WTC11 (cell line): Measurements from ENCODE around the gene MYO5B. TPM values are rescaled to one million over a fixed set of nuclear protein-coding genes. Genes with fewer than 3 reads are reported as not detected.

ENCODE experiments used
- ATAC-seq: fragments of 200-7000 bp; cut with Tn5 transposase; 2 replicates; pipeline ENCODE4 v1.10.0; 2021; ENCODE audit warnings: mild to moderate bottlenecking, moderate library complexity
- CTCF ChIA-PET: fragments of 300-600 bp; sonication (Branson Sonifier 250); formaldehyde crosslinking; loops from one replicate; lab custom pipeline; 2021; ENCODE audit warnings: antibody characterized with exemption; lab: Charles Lee
- POLR2A ChIA-PET: fragments of 350-600 bp; sonication (Branson Sonifier 250); formaldehyde crosslinking; loops from one replicate; lab custom pipeline; 2021; ENCODE audit warnings: antibody characterized with exemption; lab: Charles Lee
- DNase-seq: peaks from one replicate; pipeline ENCODE4 v3.0.0; 2021; ENCODE audit warnings: low spot score
- H3K27ac Mint-ChIP-seq: 2 replicates; pipeline ENCODE4 v1.8.0; 2021; ENCODE audit warnings: mixed read lengths
- H3K27me3 Mint-ChIP-seq: 2 replicates; pipeline ENCODE4 v1.8.0; 2021; ENCODE audit warnings: low read depth, mild to moderate bottlenecking, moderate library complexity, mixed read lengths
- H3K36me3 Mint-ChIP-seq: 2 replicates; pipeline ENCODE4 v1.8.0; 2021; ENCODE audit warnings: mixed read lengths
- H3K4me1 Mint-ChIP-seq: 2 replicates; pipeline ENCODE4 v1.8.0; 2022; ENCODE audit warnings: mixed read lengths
- H3K4me3 Mint-ChIP-seq: 2 replicates; pipeline ENCODE4 v1.8.0; 2021; ENCODE audit warnings: mild to moderate bottlenecking, moderate library complexity, mixed read lengths
- H3K9me3 Mint-ChIP-seq: 2 replicates; pipeline ENCODE4 v1.8.0; 2021; ENCODE audit warnings: mixed read lengths
- GABPB1 ChIP-seq: sonication (generic); formaldehyde crosslinking; IDR thresholded peaks from 2 replicates; pipeline ENCODE4 v1.8.1; 2023; ENCODE audit warnings: mild to moderate bottlenecking, missing genetic modification reagents
- NR1H2 ChIP-seq: sonication (generic); formaldehyde crosslinking; IDR thresholded peaks from 2 replicates; pipeline ENCODE4 v1.9.0; 2021; ENCODE audit warnings: mild to moderate bottlenecking, moderate library complexity, missing genetic modification reagents
- ZNF263 ChIP-seq: sonication (generic); formaldehyde crosslinking; IDR thresholded peaks from 2 replicates; pipeline ENCODE4 v1.8.1; 2022; ENCODE audit warnings: low read depth, mild to moderate bottlenecking, moderate library complexity, missing genetic modification reagents
- total RNA-seq: library from RNA; stranded (reverse); gene quantifications from 3 replicates; pipeline ENCODE4 v1.2.3, GENCODE V29; 2021
- TF ChIP-seq, protein P1 (sequence below): sonication (generic); formaldehyde crosslinking; IDR thresholded peaks from 2 replicates; pipeline ENCODE4 v1.8.1; 2023; ENCODE audit warnings: mild to moderate bottlenecking, missing genetic modification reagents, moderate library complexity
- TF ChIP-seq, protein P2 (sequence below): fragments of 250-450 bp; sonication (Bioruptor Pico); IDR thresholded peaks from 2 replicates; pipeline ENCODE4 v1.9.0; 2021; ENCODE audit warnings: mild to moderate bottlenecking, borderline replicate concordance
- TF ChIP-seq, protein P3 (sequence below): sonication (generic); formaldehyde crosslinking; IDR thresholded peaks from 2 replicates; pipeline ENCODE4 v1.8.1; 2022; ENCODE audit warnings: mild to moderate bottlenecking, missing genetic modification reagents, moderate library complexity, borderline replicate concordance
- TF ChIP-seq, protein P4 (sequence below): sonication (generic); formaldehyde crosslinking; IDR thresholded peaks from 2 replicates; pipeline ENCODE4 v1.8.0; 2022; ENCODE audit warnings: mild to moderate bottlenecking, missing genetic modification reagents
- TF ChIP-seq, protein P5 (sequence below): fragments of 200-600 bp; IDR thresholded peaks from 2 replicates; pipeline ENCODE4 v1.8.0; 2022; ENCODE audit warnings: antibody characterized with exemption
- TF ChIP-seq, protein P6 (sequence below): sonication (generic); formaldehyde crosslinking; IDR thresholded peaks from 2 replicates; pipeline ENCODE4 v1.8.1; 2023; ENCODE audit warnings: mild to moderate bottlenecking, missing genetic modification reagents, borderline replicate concordance

MYO5B gene
- total RNA-seq, 1 experiment from 2014 or later, result 8.7 TPM

DNA sequence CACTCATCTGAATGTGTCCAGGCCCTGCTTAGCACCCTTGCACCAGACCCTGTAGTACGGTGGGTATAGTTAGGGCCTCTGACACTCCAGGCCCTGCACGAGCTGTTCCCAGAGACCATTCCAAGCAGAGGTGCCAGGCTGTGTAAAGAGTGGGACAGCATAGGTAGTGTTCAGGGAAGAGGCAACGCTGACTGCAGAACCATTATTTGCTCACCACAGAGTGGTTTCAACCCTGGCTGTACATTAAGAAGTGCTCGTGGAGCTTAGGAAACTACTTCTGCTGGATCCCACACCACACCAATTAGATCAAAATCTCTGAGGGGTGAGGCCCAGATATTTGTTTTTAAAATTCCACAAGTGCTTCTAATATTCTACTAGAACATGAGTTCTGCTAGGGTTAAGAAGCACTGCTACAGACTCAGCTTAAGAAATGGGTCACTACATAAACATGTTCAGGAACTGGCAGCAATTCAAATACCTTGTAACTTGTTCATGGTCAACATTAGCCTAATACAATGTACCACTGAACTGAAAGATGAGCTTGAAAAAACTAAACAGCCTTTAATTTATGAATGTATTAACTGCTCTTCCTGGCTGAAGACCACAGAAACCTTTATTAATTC is 183.0 kb downstream of the MYO5B start:
- Mint-ChIP-seq H3K9me3 (no peaks in the 10 kb centered on the region), H3K4me3 (no peak overlapping the region), H3K4me1 (0 out of 2 replicates have a peak, but pooled peaks cover 4% of the 10 kb centered on the region), H3K36me3 (no peaks in the 10 kb centered on the region)
- no peak for DNase-seq
- TF ChIP-seq, protein P1, sequence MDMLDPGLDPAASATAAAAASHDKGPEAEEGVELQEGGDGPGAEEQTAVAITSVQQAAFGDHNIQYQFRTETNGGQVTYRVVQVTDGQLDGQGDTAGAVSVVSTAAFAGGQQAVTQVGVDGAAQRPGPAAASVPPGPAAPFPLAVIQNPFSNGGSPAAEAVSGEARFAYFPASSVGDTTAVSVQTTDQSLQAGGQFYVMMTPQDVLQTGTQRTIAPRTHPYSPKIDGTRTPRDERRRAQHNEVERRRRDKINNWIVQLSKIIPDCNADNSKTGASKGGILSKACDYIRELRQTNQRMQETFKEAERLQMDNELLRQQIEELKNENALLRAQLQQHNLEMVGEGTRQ (CRISPR knock-in tag), result no peak
- TF ChIP-seq NR1H2 (CRISPR knock-in tag) (no peak), ZNF263 (CRISPR knock-in tag) (no peak), GABPB1 (CRISPR knock-in tag) (no peak)
- TF ChIP-seq, protein P2, sequence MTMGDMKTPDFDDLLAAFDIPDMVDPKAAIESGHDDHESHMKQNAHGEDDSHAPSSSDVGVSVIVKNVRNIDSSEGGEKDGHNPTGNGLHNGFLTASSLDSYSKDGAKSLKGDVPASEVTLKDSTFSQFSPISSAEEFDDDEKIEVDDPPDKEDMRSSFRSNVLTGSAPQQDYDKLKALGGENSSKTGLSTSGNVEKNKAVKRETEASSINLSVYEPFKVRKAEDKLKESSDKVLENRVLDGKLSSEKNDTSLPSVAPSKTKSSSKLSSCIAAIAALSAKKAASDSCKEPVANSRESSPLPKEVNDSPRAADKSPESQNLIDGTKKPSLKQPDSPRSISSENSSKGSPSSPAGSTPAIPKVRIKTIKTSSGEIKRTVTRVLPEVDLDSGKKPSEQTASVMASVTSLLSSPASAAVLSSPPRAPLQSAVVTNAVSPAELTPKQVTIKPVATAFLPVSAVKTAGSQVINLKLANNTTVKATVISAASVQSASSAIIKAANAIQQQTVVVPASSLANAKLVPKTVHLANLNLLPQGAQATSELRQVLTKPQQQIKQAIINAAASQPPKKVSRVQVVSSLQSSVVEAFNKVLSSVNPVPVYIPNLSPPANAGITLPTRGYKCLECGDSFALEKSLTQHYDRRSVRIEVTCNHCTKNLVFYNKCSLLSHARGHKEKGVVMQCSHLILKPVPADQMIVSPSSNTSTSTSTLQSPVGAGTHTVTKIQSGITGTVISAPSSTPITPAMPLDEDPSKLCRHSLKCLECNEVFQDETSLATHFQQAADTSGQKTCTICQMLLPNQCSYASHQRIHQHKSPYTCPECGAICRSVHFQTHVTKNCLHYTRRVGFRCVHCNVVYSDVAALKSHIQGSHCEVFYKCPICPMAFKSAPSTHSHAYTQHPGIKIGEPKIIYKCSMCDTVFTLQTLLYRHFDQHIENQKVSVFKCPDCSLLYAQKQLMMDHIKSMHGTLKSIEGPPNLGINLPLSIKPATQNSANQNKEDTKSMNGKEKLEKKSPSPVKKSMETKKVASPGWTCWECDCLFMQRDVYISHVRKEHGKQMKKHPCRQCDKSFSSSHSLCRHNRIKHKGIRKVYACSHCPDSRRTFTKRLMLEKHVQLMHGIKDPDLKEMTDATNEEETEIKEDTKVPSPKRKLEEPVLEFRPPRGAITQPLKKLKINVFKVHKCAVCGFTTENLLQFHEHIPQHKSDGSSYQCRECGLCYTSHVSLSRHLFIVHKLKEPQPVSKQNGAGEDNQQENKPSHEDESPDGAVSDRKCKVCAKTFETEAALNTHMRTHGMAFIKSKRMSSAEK, result no peak
- TF ChIP-seq, protein P3, sequence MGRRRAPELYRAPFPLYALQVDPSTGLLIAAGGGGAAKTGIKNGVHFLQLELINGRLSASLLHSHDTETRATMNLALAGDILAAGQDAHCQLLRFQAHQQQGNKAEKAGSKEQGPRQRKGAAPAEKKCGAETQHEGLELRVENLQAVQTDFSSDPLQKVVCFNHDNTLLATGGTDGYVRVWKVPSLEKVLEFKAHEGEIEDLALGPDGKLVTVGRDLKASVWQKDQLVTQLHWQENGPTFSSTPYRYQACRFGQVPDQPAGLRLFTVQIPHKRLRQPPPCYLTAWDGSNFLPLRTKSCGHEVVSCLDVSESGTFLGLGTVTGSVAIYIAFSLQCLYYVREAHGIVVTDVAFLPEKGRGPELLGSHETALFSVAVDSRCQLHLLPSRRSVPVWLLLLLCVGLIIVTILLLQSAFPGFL, result no peak
- TF ChIP-seq, protein P4, sequence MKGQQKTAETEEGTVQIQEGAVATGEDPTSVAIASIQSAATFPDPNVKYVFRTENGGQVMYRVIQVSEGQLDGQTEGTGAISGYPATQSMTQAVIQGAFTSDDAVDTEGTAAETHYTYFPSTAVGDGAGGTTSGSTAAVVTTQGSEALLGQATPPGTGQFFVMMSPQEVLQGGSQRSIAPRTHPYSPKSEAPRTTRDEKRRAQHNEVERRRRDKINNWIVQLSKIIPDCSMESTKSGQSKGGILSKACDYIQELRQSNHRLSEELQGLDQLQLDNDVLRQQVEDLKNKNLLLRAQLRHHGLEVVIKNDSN (CRISPR knock-in tag), result no peak
- TF ChIP-seq, all 79 proteins: peak for 0
- Mint-ChIP-seq H3K27ac (no peak overlapping the region), H3K27me3 (no peaks in the 10 kb centered on the region)
- POLR2A ChIA-PET, result no interaction called here
- CTCF ChIA-PET, result interaction anchor here (0.6 to 1.4 kb wide), 2 partner anchors 117 to 192 kb away, joined by 3 read pairs; no protein-coding TSS in a partner anchor
- ATAC-seq, result no peak

DNA sequence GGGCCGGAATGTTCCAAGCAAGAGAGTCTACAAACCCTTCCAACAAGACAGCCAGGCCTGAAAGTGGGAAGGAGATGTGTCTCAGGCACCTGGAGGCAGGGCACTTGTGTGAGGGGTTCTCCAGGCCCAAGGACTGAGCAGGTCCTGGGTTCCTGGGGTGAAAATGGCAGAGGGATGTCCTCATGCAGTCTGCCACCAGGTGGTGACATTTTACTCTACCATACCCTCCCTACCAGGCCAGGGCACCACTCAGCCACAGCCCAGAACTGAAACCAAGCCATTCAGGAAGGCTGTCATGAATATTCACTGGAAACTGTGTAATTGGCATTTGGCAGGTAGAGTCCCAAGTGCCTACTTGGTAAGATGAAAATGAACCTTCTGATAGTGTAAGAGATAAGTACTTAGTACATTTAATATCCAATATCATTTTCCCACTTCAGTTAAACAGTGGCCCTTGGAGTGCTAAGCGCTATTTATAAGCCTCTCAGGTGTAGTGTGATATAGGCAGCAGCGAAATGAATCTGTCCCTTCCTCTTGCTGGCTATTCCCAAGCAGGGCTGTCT is 185.1 kb downstream of the MYO5B start:
- peak; percentile 64 for DNase-seq
- TF ChIP-seq, protein P5, sequence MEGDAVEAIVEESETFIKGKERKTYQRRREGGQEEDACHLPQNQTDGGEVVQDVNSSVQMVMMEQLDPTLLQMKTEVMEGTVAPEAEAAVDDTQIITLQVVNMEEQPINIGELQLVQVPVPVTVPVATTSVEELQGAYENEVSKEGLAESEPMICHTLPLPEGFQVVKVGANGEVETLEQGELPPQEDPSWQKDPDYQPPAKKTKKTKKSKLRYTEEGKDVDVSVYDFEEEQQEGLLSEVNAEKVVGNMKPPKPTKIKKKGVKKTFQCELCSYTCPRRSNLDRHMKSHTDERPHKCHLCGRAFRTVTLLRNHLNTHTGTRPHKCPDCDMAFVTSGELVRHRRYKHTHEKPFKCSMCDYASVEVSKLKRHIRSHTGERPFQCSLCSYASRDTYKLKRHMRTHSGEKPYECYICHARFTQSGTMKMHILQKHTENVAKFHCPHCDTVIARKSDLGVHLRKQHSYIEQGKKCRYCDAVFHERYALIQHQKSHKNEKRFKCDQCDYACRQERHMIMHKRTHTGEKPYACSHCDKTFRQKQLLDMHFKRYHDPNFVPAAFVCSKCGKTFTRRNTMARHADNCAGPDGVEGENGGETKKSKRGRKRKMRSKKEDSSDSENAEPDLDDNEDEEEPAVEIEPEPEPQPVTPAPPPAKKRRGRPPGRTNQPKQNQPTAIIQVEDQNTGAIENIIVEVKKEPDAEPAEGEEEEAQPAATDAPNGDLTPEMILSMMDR, result peak; percentile 44
- TF ChIP-seq, protein P6, sequence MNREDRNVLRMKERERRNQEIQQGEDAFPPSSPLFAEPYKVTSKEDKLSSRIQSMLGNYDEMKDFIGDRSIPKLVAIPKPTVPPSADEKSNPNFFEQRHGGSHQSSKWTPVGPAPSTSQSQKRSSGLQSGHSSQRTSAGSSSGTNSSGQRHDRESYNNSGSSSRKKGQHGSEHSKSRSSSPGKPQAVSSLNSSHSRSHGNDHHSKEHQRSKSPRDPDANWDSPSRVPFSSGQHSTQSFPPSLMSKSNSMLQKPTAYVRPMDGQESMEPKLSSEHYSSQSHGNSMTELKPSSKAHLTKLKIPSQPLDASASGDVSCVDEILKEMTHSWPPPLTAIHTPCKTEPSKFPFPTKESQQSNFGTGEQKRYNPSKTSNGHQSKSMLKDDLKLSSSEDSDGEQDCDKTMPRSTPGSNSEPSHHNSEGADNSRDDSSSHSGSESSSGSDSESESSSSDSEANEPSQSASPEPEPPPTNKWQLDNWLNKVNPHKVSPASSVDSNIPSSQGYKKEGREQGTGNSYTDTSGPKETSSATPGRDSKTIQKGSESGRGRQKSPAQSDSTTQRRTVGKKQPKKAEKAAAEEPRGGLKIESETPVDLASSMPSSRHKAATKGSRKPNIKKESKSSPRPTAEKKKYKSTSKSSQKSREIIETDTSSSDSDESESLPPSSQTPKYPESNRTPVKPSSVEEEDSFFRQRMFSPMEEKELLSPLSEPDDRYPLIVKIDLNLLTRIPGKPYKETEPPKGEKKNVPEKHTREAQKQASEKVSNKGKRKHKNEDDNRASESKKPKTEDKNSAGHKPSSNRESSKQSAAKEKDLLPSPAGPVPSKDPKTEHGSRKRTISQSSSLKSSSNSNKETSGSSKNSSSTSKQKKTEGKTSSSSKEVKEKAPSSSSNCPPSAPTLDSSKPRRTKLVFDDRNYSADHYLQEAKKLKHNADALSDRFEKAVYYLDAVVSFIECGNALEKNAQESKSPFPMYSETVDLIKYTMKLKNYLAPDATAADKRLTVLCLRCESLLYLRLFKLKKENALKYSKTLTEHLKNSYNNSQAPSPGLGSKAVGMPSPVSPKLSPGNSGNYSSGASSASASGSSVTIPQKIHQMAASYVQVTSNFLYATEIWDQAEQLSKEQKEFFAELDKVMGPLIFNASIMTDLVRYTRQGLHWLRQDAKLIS, result no peak

More for the DNA sequence above, 185.1 kb downstream of the MYO5B start:
- ChIA-PET POLR2A (no interaction called here), CTCF (no interaction called here)
- no peak overlapping the region for H3K27ac Mint-ChIP-seq
- H3K4me3 Mint-ChIP-seq, result no peak overlapping the region
- H3K27me3 Mint-ChIP-seq, result no peaks in the 10 kb centered on the region
- peak; percentile 98 for ATAC-seq
- H3K9me3 Mint-ChIP-seq, result no peaks in the 10 kb centered on the region
- H3K4me1 Mint-ChIP-seq, result peaks cover 14% of the 10 kb centered on the region
- no peaks in the 10 kb centered on the region for H3K36me3 Mint-ChIP-seq
